Stimulated activated CD8-positive, alpha-beta memory T cell treated with anti-CD3 and anti-CD28 coated beads, Interleukin-15, amount 100 ng/mL, for 48 hours (primary cell): Measurements from ENCODE around the gene TLK1.

ENCODE experiments used
- DNase-seq, 2 donors: peaks; one replicate each; pipeline ENCODE4 v3.0.0-alpha.2; 2020; ENCODE audit warnings: low read depth in 2 of 2

TLK1 gene

GRCh38 chr2:171004363-171004762 lies 156.3 kb downstream of the TLK1 start:
- no peak for DNase-seq

GRCh38 chr2:170999654-171000053 lies 161.0 kb downstream of the TLK1 start:
- no peak for DNase-seq

GRCh38 chr2:170997893-170998597 lies 162.6 kb downstream of the TLK1 start:
- no peak for DNase-seq

- no peak for DNase-seq
Measured at GRCh38 chr2:170996316-170996715, 164.4 kb downstream of the TLK1 start.

GRCh38 chr2:170991398-170992182 lies 169.1 kb downstream of the TLK1 start:
- no peak for DNase-seq

- no peak for DNase-seq
Measured at GRCh38 chr2:170986566-170987258, 174.0 kb downstream of the TLK1 start.

- no peak for DNase-seq
Measured at GRCh38 chr2:170985407-170985806, 175.3 kb downstream of the TLK1 start.

GRCh38 chr2:170984079-170984478 lies 176.6 kb downstream of the TLK1 start:
- DNase-seq: no peak

- no peak for DNase-seq
Measured at GRCh38 chr2:170975943-170976270, 184.8 kb downstream of the TLK1 start.

GRCh38 chr2:170975127-170975942 lies 185.4 kb downstream of the TLK1 start:
- DNase-seq: no peak

- DNase-seq: no peak
Measured at GRCh38 chr2:170974304-170974993, 186.2 kb downstream of the TLK1 start.

- DNase-seq: peak; percentile 74 to 75
Measured at GRCh38 chr2:170973492-170974303, 187.0 kb downstream of the TLK1 start.

- DNase-seq: no peak
Measured at GRCh38 chr2:170973225-170973491, 187.5 kb downstream of the TLK1 start.

GRCh38 chr2:170972296-170973224 lies 188.1 kb downstream of the TLK1 start:
- DNase-seq: no peak

- DNase-seq: no peak
Measured at GRCh38 chr2:170971071-170971470, 189.6 kb downstream of the TLK1 start.

- no peak for DNase-seq
Measured at GRCh38 chr2:170969872-170970496, 190.7 kb downstream of the TLK1 start.

- DNase-seq: no peak
Measured at GRCh38 chr2:170969030-170969429, 191.7 kb downstream of the TLK1 start.

- no peak for DNase-seq
Measured at GRCh38 chr2:170968205-170969003, 192.3 kb downstream of the TLK1 start.
